ENCODE results near the gene PCNA. TPM values are rescaled to one million over a fixed set of nuclear protein-coding genes. Genes with fewer than 3 reads are reported as not detected.

PCNA gene
- total RNA-seq, 2 experiments from 2014 or later: 600 to 627 TPM

DNA sequence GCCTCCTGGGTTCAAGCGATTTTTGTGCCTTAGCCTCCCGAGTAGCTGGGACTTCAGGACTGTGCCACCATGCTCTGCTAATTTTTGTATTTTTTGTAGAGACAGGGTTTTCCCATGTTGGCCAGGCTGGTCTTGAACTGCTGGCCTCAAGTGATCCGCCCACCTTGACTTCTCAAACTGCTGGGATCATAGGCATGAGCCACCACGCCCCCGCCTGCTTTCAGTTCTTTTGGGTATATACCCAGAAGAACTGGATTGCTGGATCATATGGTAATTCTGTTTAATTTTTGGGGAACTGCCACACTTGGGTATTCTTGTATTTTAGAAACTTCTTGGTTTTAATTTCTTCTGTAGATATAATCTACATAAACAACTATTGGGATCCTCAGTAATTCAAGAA, 24.1 kb upstream of the PCNA start:
- DNase-seq (no peak), ATAC-seq (no peak)
- intact Hi-C loops (cut with micrococcal nuclease): no loop called here
- no peak overlapping the region for H3K4me3 Mint-ChIP-seq
- H3K9me3 Mint-ChIP-seq: no peaks in the 10 kb centered on the region
- H3K4me1 Mint-ChIP-seq (ENCODE audit: low read depth): peaks cover 63% of the 10 kb centered on the region
- peaks cover 3% of the 10 kb centered on the region for H3K36me3 Mint-ChIP-seq (ENCODE audit: low read depth)
- TF ChIP-seq, protein P1, sequence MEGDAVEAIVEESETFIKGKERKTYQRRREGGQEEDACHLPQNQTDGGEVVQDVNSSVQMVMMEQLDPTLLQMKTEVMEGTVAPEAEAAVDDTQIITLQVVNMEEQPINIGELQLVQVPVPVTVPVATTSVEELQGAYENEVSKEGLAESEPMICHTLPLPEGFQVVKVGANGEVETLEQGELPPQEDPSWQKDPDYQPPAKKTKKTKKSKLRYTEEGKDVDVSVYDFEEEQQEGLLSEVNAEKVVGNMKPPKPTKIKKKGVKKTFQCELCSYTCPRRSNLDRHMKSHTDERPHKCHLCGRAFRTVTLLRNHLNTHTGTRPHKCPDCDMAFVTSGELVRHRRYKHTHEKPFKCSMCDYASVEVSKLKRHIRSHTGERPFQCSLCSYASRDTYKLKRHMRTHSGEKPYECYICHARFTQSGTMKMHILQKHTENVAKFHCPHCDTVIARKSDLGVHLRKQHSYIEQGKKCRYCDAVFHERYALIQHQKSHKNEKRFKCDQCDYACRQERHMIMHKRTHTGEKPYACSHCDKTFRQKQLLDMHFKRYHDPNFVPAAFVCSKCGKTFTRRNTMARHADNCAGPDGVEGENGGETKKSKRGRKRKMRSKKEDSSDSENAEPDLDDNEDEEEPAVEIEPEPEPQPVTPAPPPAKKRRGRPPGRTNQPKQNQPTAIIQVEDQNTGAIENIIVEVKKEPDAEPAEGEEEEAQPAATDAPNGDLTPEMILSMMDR (IDR thresholded peaks at IDR 0.05): no peak
- ChIA-PET POLR2A (no interaction called here), CTCF (interaction anchor here (1.3 kb wide), 1 partner anchor 18 kb away, joined by 6 read pairs; the partner anchor contains the start of gene CDS2)
- H3K27me3 Mint-ChIP-seq: no peaks in the 10 kb centered on the region
- peak overlapping the region; percentile 47 for H3K27ac Mint-ChIP-seq

DNA sequence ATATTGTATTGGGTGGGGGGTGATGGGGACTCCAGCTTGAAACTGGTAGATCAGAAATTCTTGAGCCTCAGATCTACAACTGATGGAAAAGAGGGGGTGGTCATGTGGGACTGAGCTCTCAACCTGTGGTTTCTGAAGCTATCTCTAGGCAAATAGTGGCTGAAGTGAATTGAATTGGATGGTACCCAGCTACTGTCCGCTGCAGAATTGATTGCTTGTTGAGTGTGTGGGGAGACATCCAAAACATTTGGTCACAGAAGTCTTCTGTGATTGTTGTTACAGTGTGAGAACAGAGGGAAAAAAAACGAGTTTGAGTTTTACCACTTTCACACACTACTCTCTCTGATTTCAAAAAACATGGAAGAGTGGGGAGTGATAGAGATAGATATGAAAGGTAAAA, 21.9 kb upstream of the PCNA start:
- TF ChIP-seq, protein P1 (IDR thresholded peaks at IDR 0.05): no peak
- no peak overlapping the region for H3K4me3 Mint-ChIP-seq
- H3K9me3 Mint-ChIP-seq: no peaks in the 10 kb centered on the region
- peaks cover 3% of the 10 kb centered on the region for H3K36me3 Mint-ChIP-seq (ENCODE audit: low read depth)
- H3K27ac Mint-ChIP-seq: no peak overlapping the region
- peaks cover 52% of the 10 kb centered on the region for H3K4me1 Mint-ChIP-seq (ENCODE audit: low read depth)
- H3K27me3 Mint-ChIP-seq: no peaks in the 10 kb centered on the region
- ChIA-PET CTCF (interaction anchor here (1.3 to 1.9 kb wide), 3 partner anchors 11 to 64 kb away, joined by 3 to 9 read pairs (median 6); no protein-coding TSS in a partner anchor), POLR2A (interaction anchor here (0.6 to 1.4 kb wide), 4 partner anchors 16 to 54 kb away, joined by 3 read pairs; no protein-coding TSS in a partner anchor)
- DNase-seq (no peak), ATAC-seq (no peak)
- intact Hi-C loops (cut with micrococcal nuclease): no loop called here

DNA sequence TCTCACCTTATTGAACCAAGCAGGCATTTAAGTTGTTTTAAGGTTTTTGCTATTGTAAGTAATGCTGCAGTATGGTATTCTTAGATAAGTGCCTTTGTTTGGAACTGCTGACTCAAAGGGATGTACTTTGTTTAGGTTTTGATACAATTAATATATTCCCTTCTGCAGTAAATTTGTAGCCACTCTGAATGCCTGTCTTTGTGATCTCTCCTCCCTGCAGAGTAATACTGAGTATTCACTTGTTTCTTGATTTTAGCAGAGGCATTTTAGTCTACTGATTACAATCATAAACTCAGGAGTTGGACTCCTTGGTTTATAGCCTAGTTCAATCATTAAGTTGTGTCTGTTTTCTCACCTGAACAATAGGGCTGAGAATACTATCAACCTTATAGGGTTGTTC, 20.4 kb upstream of the PCNA start:
- H3K4me1 Mint-ChIP-seq (ENCODE audit: low read depth): peaks cover 56% of the 10 kb centered on the region
- no peak overlapping the region for H3K27ac Mint-ChIP-seq
- no peaks in the 10 kb centered on the region for H3K27me3 Mint-ChIP-seq
- H3K36me3 Mint-ChIP-seq (ENCODE audit: low read depth): peaks cover 3% of the 10 kb centered on the region
- no peak overlapping the region for H3K4me3 Mint-ChIP-seq
- ATAC-seq: no peak
- intact Hi-C loops (cut with micrococcal nuclease): no loop called here
- DNase-seq: no peak
- TF ChIP-seq, protein P1 (IDR thresholded peaks at IDR 0.05): no peak
- no peaks in the 10 kb centered on the region for H3K9me3 Mint-ChIP-seq
- ChIA-PET POLR2A (interaction anchor here (1.4 kb wide), 1 partner anchor 55 kb away, joined by 3 read pairs; no protein-coding TSS in a partner anchor), CTCF (interaction anchor here (0.6 to 1.9 kb wide), 4 partner anchors 9 to 130 kb away, joined by 3 to 9 read pairs (median 4); no protein-coding TSS in a partner anchor)

DNA sequence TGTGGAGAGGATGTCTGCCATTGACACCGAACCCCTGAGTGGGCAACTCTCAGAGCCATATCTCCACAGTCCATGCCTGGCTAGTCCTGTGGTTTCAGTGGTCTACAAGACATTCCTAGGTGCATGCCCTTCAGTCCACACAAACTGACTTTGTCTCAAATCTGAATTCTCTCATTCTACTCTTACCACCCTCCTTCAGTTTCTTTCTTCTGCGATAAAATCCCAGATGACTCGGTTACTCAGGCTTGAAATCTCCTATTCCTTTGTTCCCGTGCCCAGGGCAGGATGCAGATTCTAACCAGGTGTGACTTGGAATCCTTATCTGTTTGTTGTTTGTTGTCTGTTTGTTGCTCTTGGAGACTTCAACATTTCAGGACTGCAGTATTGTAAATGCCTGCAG, 16.3 kb upstream of the PCNA start:
- H3K27me3 Mint-ChIP-seq: no peaks in the 10 kb centered on the region
- TF ChIP-seq, protein P1 (IDR thresholded peaks at IDR 0.05): no peak
- ChIA-PET POLR2A (no interaction called here), CTCF (interaction anchor here (1.4 to 1.9 kb wide), 2 partner anchors 10 to 56 kb away, joined by 3 to 6 read pairs; partner anchors contain the start of gene CDS2)
- DNase-seq: no peak
- H3K36me3 Mint-ChIP-seq (ENCODE audit: low read depth): no peaks in the 10 kb centered on the region
- intact Hi-C loops (cut with micrococcal nuclease): no loop called here
- H3K4me3 Mint-ChIP-seq: no peak overlapping the region
- no peak overlapping the region for H3K27ac Mint-ChIP-seq
- ATAC-seq: no peak
- H3K4me1 Mint-ChIP-seq (ENCODE audit: low read depth): peaks cover 37% of the 10 kb centered on the region
- no peaks in the 10 kb centered on the region for H3K9me3 Mint-ChIP-seq

DNA sequence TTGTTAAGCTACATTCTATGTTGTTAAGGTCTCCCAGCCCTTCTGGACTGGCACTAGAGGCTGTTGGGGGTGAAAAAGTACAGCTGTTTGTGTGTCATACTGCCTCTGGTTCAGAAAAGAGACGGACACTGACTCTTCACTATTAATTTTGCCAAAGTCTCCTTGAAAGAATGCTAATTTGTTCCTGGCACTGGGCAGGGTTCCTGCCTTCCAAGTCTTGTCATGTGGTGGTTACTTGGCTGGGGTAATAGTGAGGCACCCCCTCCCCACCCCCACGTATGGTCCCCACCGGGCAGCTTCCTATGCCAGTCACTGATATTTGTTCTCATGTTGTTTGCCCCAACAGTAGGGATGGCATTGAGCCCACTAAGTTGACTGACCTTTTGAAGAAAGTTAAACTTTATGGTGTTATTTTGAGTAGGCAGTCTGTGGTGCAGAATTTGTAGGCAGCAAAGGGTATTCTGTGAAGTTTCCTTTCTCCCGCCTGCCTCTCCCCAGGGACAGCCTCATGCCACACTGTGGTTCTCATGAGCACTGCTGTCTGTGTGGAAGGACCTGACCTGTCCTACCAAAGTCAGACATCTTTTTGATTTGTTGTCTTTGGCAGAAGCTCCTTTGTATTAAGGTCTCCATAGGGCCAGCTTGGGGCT, 15.7 kb upstream of the PCNA start:
- Mint-ChIP-seq H3K27ac (no peak overlapping the region), H3K36me3 (ENCODE audit: low read depth) (no peaks in the 10 kb centered on the region), H3K27me3 (no peaks in the 10 kb centered on the region), H3K4me1 (ENCODE audit: low read depth) (peaks cover 33% of the 10 kb centered on the region), H3K9me3 (no peaks in the 10 kb centered on the region), H3K4me3 (no peak overlapping the region)
- TF ChIP-seq, protein P1 (IDR thresholded peaks at IDR 0.05): no peak
- no peak for ATAC-seq
- no peak for DNase-seq
- CTCF ChIA-PET: interaction anchor here (1.4 to 1.9 kb wide), 2 partner anchors 9 to 57 kb away, joined by 3 to 6 read pairs; partner anchors contain the start of gene CDS2
- intact Hi-C loops (cut with micrococcal nuclease): no loop called here
- POLR2A ChIA-PET: interaction anchor here (0.8 kb wide), 1 partner anchor 8 kb away, joined by 3 read pairs; the partner anchor contains the start of gene CDS2

Measured in activated CD8-positive, alpha-beta T cell treated with anti-CD3 and anti-CD28 coated beads for 36 hours (primary cell).